CD4-positive, alpha-beta T cell treated with Interleukin-12 subunit alpha and Interleukin-12 subunit beta, for 1 hour (primary cell): ENCODE results near the gene CCBE1.
"Not testable (repeated sequence)": the region's sequence is repeated elsewhere in the genome, so short reads cannot be mapped to it uniquely, and the experiment has no call there.

Experiments
- DNase-seq: peaks from one replicate; pipeline ENCODE4 v3.0.0-alpha.2; 2020

CCBE1 gene

GRCh38 chr18:59675346-59675745 is 21.9 kb downstream of the CCBE1 start:
- DNase-seq: no peak

GRCh38 chr18:59674903-59675270 is 22.3 kb downstream of the CCBE1 start:
- DNase-seq: no peak

- DNase-seq: no peak
Measured at GRCh38 chr18:59674186-59674902, 22.9 kb downstream of the CCBE1 start.

- DNase-seq: no peak
Measured at GRCh38 chr18:59672235-59672711, 24.9 kb downstream of the CCBE1 start.

GRCh38 chr18:59671551-59671950 is 25.7 kb downstream of the CCBE1 start:
- DNase-seq: no peak

- no peak for DNase-seq
Measured at GRCh38 chr18:59669872-59670657, 27.2 kb downstream of the CCBE1 start.

GRCh38 chr18:59667488-59667887 is 29.7 kb downstream of the CCBE1 start:
- no peak for DNase-seq

GRCh38 chr18:59666007-59666402 is 31.2 kb downstream of the CCBE1 start:
- DNase-seq: not testable (repeated sequence)

GRCh38 chr18:59665057-59666006 is 31.9 kb downstream of the CCBE1 start:
- DNase-seq: no peak

- DNase-seq: no peak
Measured at GRCh38 chr18:59664329-59664728, 32.9 kb downstream of the CCBE1 start.

- DNase-seq: no peak
Measured at GRCh38 chr18:59663096-59663495, 34.1 kb downstream of the CCBE1 start.

- DNase-seq: no peak
Measured at GRCh38 chr18:59661891-59662701, 35.1 kb downstream of the CCBE1 start.

- DNase-seq: no peak
Measured at GRCh38 chr18:59660786-59661743, 36.2 kb downstream of the CCBE1 start.

- DNase-seq: no peak
Measured at GRCh38 chr18:59660366-59660765, 36.9 kb downstream of the CCBE1 start.

GRCh38 chr18:59659508-59660170 is 37.6 kb downstream of the CCBE1 start:
- no peak for DNase-seq

GRCh38 chr18:59658941-59659340 is 38.3 kb downstream of the CCBE1 start:
- no peak for DNase-seq

- DNase-seq: no peak
Measured at GRCh38 chr18:59657012-59657411, 40.2 kb downstream of the CCBE1 start.

- DNase-seq: no peak
Measured at GRCh38 chr18:59656373-59656887, 40.8 kb downstream of the CCBE1 start.

- DNase-seq: no peak
Measured at GRCh38 chr18:59655676-59656075, 41.5 kb downstream of the CCBE1 start.

- no peak for DNase-seq
Measured at GRCh38 chr18:59651071-59651470, 46.2 kb downstream of the CCBE1 start.
